ENCODE results near the gene PIEZO1. TPM values are rescaled to one million over a fixed set of nuclear protein-coding genes. Genes with fewer than 3 reads are reported as not detected.
A peak's percentile ranks its signal among the peaks of the same experiment; 100 is the strongest.

The PIEZO1 gene
- total RNA-seq, 1 donor from 2014 or later, result 5.5 TPM

DNA sequence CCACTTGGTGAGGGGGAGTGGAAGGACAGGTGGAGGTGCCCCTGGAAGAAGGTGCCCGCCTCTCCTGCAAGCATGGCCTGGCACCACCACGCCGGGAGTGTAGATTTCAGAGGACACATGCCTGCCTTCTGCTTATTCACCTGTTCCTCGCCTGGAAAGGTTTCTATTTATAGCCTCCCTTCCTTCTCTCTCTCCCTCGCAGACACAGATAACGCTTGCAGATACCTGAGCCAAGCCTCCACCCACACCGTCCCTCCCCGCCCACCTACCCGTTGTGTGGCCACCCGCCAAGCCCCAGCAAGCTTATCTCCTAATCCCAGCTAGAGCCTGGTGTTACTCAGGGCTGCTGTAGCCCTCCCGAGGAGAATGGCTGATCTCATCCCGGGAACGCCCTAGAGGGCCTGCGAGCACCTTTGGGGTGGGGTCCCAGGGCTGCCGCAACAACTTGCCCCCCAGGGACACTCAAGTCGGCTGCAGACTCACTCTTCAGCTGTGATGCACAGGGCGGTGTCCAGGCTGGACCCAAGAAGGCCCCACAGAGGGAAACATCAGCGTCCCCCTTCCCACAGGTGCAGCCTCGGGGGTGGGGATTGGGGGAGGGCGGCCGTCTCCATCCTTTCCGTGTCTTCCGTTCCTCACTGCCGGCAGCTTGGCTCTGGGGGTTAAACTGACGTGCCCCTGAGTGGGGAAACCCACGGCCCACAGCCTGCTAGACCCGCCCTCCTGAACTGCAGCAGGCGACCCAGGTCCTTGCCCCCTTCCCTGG is 96.8 kb downstream of the PIEZO1 start:
- Mint-ChIP-seq H3K27ac (no peak overlapping the region), H3K27me3 (ENCODE audit: insufficient read depth, low read depth) (peaks cover 37% of the 10 kb centered on the region), H3K9me3 (no peaks in the 10 kb centered on the region), H3K4me1 (peaks cover 5% of the 10 kb centered on the region), H3K4me3 (no peak overlapping the region), H3K36me3 (no peaks in the 10 kb centered on the region)
- Histone ChIP-seq H3K4me1 (peaks cover 16% of the 10 kb centered on the region), H3K36me3 (no peaks in the 10 kb centered on the region), H3F3A (ENCODE audit: low read depth) (peaks cover 16% of the 10 kb centered on the region), H3K79me2 (ENCODE audit: low read depth) (no peaks in the 10 kb centered on the region), H4K20me1 (ENCODE audit: low read depth) (peaks cover 7% of the 10 kb centered on the region), H3K9ac (no peak overlapping the region), H2AFZ (replicated peaks) (no peak overlapping the region), H3K4me2 (peak overlapping the region; percentile 41), H3K27me3 (peaks cover 58% of the 10 kb centered on the region), H3K27ac (no peak overlapping the region), H3K9me3 (ENCODE audit: low read depth) (no peaks in the 10 kb centered on the region), H3K4me3 (no peak overlapping the region)
- peak; percentile 47 for DNase-seq (ENCODE audit: low spot score)
- TF ChIP-seq EZH2phosphoT487 (IDR thresholded peaks at IDR 0.05), result no peak
- TF ChIP-seq, protein P1, sequence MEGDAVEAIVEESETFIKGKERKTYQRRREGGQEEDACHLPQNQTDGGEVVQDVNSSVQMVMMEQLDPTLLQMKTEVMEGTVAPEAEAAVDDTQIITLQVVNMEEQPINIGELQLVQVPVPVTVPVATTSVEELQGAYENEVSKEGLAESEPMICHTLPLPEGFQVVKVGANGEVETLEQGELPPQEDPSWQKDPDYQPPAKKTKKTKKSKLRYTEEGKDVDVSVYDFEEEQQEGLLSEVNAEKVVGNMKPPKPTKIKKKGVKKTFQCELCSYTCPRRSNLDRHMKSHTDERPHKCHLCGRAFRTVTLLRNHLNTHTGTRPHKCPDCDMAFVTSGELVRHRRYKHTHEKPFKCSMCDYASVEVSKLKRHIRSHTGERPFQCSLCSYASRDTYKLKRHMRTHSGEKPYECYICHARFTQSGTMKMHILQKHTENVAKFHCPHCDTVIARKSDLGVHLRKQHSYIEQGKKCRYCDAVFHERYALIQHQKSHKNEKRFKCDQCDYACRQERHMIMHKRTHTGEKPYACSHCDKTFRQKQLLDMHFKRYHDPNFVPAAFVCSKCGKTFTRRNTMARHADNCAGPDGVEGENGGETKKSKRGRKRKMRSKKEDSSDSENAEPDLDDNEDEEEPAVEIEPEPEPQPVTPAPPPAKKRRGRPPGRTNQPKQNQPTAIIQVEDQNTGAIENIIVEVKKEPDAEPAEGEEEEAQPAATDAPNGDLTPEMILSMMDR (IDR thresholded peaks at IDR 0.05), result no peak
- no peak for TF ChIP-seq EZH2 (IDR thresholded peaks at IDR 0.05)

DNA sequence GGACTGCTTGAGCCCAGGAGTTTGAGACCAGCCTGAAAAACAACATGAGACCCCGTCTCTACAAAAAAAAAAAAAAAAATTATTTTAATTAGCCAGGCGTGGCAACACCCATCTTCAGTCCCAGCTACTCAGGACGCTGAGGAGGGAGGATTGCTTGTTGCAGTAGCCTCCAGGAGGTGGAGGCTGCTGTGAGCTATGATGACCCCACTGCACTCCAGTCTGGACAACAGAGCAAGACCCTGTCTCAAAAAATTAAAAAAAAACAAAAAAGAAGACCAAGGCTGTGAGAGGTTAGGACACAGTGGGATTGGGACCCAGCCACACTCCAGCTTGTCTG is 97.4 kb downstream of the PIEZO1 start:
- Mint-ChIP-seq H3K27me3 (ENCODE audit: insufficient read depth, low read depth) (peaks cover 39% of the 10 kb centered on the region), H3K36me3 (no peaks in the 10 kb centered on the region), H3K4me3 (no peak overlapping the region), H3K9me3 (no peaks in the 10 kb centered on the region), H3K27ac (no peak overlapping the region), H3K4me1 (peaks cover 5% of the 10 kb centered on the region)
- H3K36me3 ChIP-seq, result no peaks in the 10 kb centered on the region
- no peak overlapping the region for H3K27ac ChIP-seq
- H3K4me1 ChIP-seq, result peaks cover 16% of the 10 kb centered on the region
- H3K4me2 ChIP-seq, result no peak overlapping the region
- no peak for DNase-seq (ENCODE audit: low spot score)
- no peak overlapping the region for H3K9ac ChIP-seq
- H3K4me3 ChIP-seq, result no peak overlapping the region
- TF ChIP-seq, protein P1 (IDR thresholded peaks at IDR 0.05), result no peak
- TF ChIP-seq EZH2 (IDR thresholded peaks at IDR 0.05) (no peak), EZH2phosphoT487 (IDR thresholded peaks at IDR 0.05) (no peak)
- no peaks in the 10 kb centered on the region for H3K9me3 ChIP-seq (ENCODE audit: low read depth)
- H3F3A ChIP-seq (ENCODE audit: low read depth), result peaks cover 16% of the 10 kb centered on the region
- peaks cover 58% of the 10 kb centered on the region for H3K27me3 ChIP-seq
- no peaks in the 10 kb centered on the region for H3K79me2 ChIP-seq (ENCODE audit: low read depth)
- peaks cover 7% of the 10 kb centered on the region for H4K20me1 ChIP-seq (ENCODE audit: low read depth)
- no peak overlapping the region for H2AFZ ChIP-seq (replicated peaks)

DNA sequence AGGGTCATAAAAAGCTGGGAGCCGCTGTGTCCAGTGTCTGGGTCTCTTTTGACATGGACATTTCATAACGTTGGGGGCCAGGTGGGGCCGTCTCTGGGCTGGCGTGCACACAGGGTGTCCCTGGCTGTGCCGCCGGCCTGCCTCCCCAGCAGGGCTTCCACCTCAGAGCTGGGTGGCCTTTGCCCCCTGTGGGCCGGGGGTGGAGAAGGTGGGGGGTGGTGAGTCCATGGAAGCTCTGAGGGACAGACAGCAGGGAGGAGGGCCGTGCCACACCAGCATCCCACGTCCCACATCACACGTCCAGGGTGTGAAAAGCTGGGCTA is 97.8 kb downstream of the PIEZO1 start:
- no peak overlapping the region for H3K27ac ChIP-seq
- H3K4me2 ChIP-seq, result peak overlapping the region; percentile 85
- no peak overlapping the region for H3K4me3 ChIP-seq
- Mint-ChIP-seq H3K4me1 (peaks cover 7% of the 10 kb centered on the region), H3K36me3 (no peaks in the 10 kb centered on the region), H3K4me3 (peak overlapping the region; percentile 41), H3K27me3 (ENCODE audit: insufficient read depth, low read depth) (peaks cover 43% of the 10 kb centered on the region), H3K27ac (no peak overlapping the region), H3K9me3 (no peaks in the 10 kb centered on the region)
- H3K4me1 ChIP-seq, result peaks cover 16% of the 10 kb centered on the region
- no peak overlapping the region for H2AFZ ChIP-seq (replicated peaks)
- no peaks in the 10 kb centered on the region for H3K9me3 ChIP-seq (ENCODE audit: low read depth)
- no peaks in the 10 kb centered on the region for H3K79me2 ChIP-seq (ENCODE audit: low read depth)
- H3K36me3 ChIP-seq, result no peaks in the 10 kb centered on the region
- H3F3A ChIP-seq (ENCODE audit: low read depth), result peaks cover 18% of the 10 kb centered on the region
- H4K20me1 ChIP-seq (ENCODE audit: low read depth), result peaks cover 7% of the 10 kb centered on the region
- H3K27me3 ChIP-seq, result peaks cover 58% of the 10 kb centered on the region
- H3K9ac ChIP-seq, result no peak overlapping the region
- no peak for DNase-seq (ENCODE audit: low spot score)
- no peak for TF ChIP-seq EZH2phosphoT487 (IDR thresholded peaks at IDR 0.05)
- no peak for TF ChIP-seq EZH2 (IDR thresholded peaks at IDR 0.05)
- TF ChIP-seq, protein P1 (IDR thresholded peaks at IDR 0.05), result no peak
